ENCODE data around the gene UBXN2A.

Gene UBXN2A

GRCh38 chr2:23924589-23925359, 15.5 kb upstream of the UBXN2A start:
- peak overlapping the region; percentile 94 for H3K4me3 ChIP-seq (replicated peaks; ENCODE audit: low read depth, low read length)
- no peak for TF ChIP-seq CTCF (IDR thresholded peaks at IDR 0.05; ENCODE audit: low read depth, low read length, missing control alignments)
- DNase-seq (ENCODE audit: extremely low read depth, low read depth): no peak

- peak overlapping the region; percentile 94 for H3K4me3 ChIP-seq (replicated peaks; ENCODE audit: low read depth, low read length)
- no peak for DNase-seq (ENCODE audit: extremely low read depth, low read depth)
- TF ChIP-seq CTCF (IDR thresholded peaks at IDR 0.05; ENCODE audit: low read depth, low read length, missing control alignments): no peak
Measured at GRCh38 chr2:23925702-23926289, 14.5 kb upstream of the UBXN2A start.

- no peak for DNase-seq (ENCODE audit: extremely low read depth, low read depth)
- no peak for TF ChIP-seq CTCF (IDR thresholded peaks at IDR 0.05; ENCODE audit: low read depth, low read length, missing control alignments)
Measured at GRCh38 chr2:23926290-23926749, 13.9 kb upstream of the UBXN2A start.

GRCh38 chr2:23926750-23927571, 13.3 kb upstream of the UBXN2A start, which contains the start of gene ATAD2B:
Gene ATAD2B, minus strand, starts transcription at chr2:23927123. Its CDS starts 353 bp downstream, at chr2:23926770.
- peak; percentile 84 for DNase-seq (ENCODE audit: extremely low read depth, low read depth)
- H3K4me3 ChIP-seq (replicated peaks; ENCODE audit: low read depth, low read length): peak within 1 kb of the TSS; percentile 94
- TF ChIP-seq CTCF (IDR thresholded peaks at IDR 0.05; ENCODE audit: low read depth, low read length, missing control alignments): peak; percentile 67

More at GRCh38 chr2:23926290-23926749, 13.9 kb upstream of the UBXN2A start:
- H3K4me3 ChIP-seq (replicated peaks; ENCODE audit: low read depth, low read length): peak overlapping the region; percentile 94

GRCh38 chr2:23934259-23934658, 6.0 kb upstream of the UBXN2A start:
- DNase-seq (ENCODE audit: extremely low read depth, low read depth): no peak
- TF ChIP-seq CTCF (IDR thresholded peaks at IDR 0.05; ENCODE audit: low read depth, low read length, missing control alignments): no peak
- H3K4me3 ChIP-seq (replicated peaks; ENCODE audit: low read depth, low read length): no peak overlapping the region

GRCh38 chr2:23940718-23941620, 706 bp downstream of the UBXN2A start:
- TF ChIP-seq CTCF (IDR thresholded peaks at IDR 0.05; ENCODE audit: low read depth, low read length, missing control alignments): no peak
- no peak for DNase-seq (ENCODE audit: extremely low read depth, low read depth)
- peak overlapping the region; percentile 59 for H3K4me3 ChIP-seq (replicated peaks; ENCODE audit: low read depth, low read length)
